Effector memory CD8-positive, alpha-beta T cell (primary cell): ENCODE measurements around the gene WDR45B.

Experiments used
- ATAC-seq: fragments of 150-1000 bp; cut with Tn5 transposase; replicated peaks from 2 replicates; pipeline ENCODE4 v1.10.0; 2021; ENCODE audit warnings: mild to moderate bottlenecking, moderate library complexity
- DNase-seq, 3 experiments: peaks; one replicate each; pipeline ENCODE4 v3.0.0; 2021
- H3K27ac Mint-ChIP-seq, 2 donors: one replicate each; pipeline ENCODE4 v1.8.0; 2022; ENCODE audit warnings: mild to moderate bottlenecking in 2 of 2, mixed read lengths in 2 of 2, moderate library complexity in 2 of 2
- H3K27me3 Mint-ChIP-seq, 2 donors: one replicate each; pipeline ENCODE4 v1.8.0; 2022; ENCODE audit warnings: mixed read lengths in 2 of 2
- H3K36me3 Mint-ChIP-seq: one replicate; pipeline ENCODE4 v1.8.0; 2022; ENCODE audit warnings: mild to moderate bottlenecking, moderate library complexity, mixed read lengths; ENCODE audit not compliant: insufficient read depth
- H3K4me1 Mint-ChIP-seq, 2 donors: one replicate each; pipeline ENCODE4 v1.8.0; 2022; ENCODE audit warnings: low read depth in 2 of 2, mixed read lengths in 2 of 2
- H3K4me3 Mint-ChIP-seq, 2 donors: one replicate each; pipeline ENCODE4 v1.8.0; 2022; ENCODE audit warnings: mild to moderate bottlenecking in 2 of 2, mixed read lengths in 2 of 2, moderate library complexity in 2 of 2
- H3K9me3 Mint-ChIP-seq, 2 donors: one replicate each; pipeline ENCODE4 v1.8.0; 2022; ENCODE audit warnings: mixed read lengths in 2 of 2

Gene WDR45B

GRCh38 chr17:82668631-82669099 is 20.4 kb upstream of the WDR45B start:
- peak overlapping the region; percentile 27 to 36 for H3K4me3 Mint-ChIP-seq
- H3K27ac Mint-ChIP-seq, result peak overlapping the region in 1 of 2 donors; percentile 49
- peak; percentile 72 for ATAC-seq
- no peak for DNase-seq
- H3K36me3 Mint-ChIP-seq, result no peaks in the 10 kb centered on the region
- H3K27me3 Mint-ChIP-seq, result no peaks in the 10 kb centered on the region
- H3K4me1 Mint-ChIP-seq, result peaks cover 5 to 12% of the 10 kb centered on the region in 2 donors
- H3K9me3 Mint-ChIP-seq, result no peaks in the 10 kb centered on the region

- peak overlapping the region in 1 of 2 donors; percentile 36 for H3K4me3 Mint-ChIP-seq
- ATAC-seq, result no peak
- no peak for DNase-seq
- H3K4me1 Mint-ChIP-seq, result peaks cover 5 to 12% of the 10 kb centered on the region in 2 donors
- H3K9me3 Mint-ChIP-seq, result no peaks in the 10 kb centered on the region
- H3K27ac Mint-ChIP-seq, result peak overlapping the region in 1 of 2 donors; percentile 49
- no peaks in the 10 kb centered on the region for H3K36me3 Mint-ChIP-seq
- H3K27me3 Mint-ChIP-seq, result no peaks in the 10 kb centered on the region
These were observed 19.9 kb upstream of the WDR45B start for GRCh38 chr17:82668024-82668630.

GRCh38 chr17:82667668-82668000 is 19.4 kb upstream of the WDR45B start:
- H3K27ac Mint-ChIP-seq, result peak overlapping the region in 1 of 2 donors; percentile 49
- no peaks in the 10 kb centered on the region for H3K27me3 Mint-ChIP-seq
- H3K9me3 Mint-ChIP-seq, result no peaks in the 10 kb centered on the region
- DNase-seq, result no peak
- no peak for ATAC-seq
- no peak overlapping the region for H3K4me3 Mint-ChIP-seq
- no peaks in the 10 kb centered on the region for H3K36me3 Mint-ChIP-seq
- H3K4me1 Mint-ChIP-seq, result peaks cover 5 to 12% of the 10 kb centered on the region in 2 donors

- H3K27me3 Mint-ChIP-seq, result no peaks in the 10 kb centered on the region
- ATAC-seq, result no peak
- peak overlapping the region in 1 of 2 donors; percentile 49 for H3K27ac Mint-ChIP-seq
- H3K9me3 Mint-ChIP-seq, result no peaks in the 10 kb centered on the region
- no peak overlapping the region for H3K4me3 Mint-ChIP-seq
- no peak for DNase-seq
- H3K36me3 Mint-ChIP-seq, result no peaks in the 10 kb centered on the region
- peaks cover 5 to 12% of the 10 kb centered on the region in 2 donors for H3K4me1 Mint-ChIP-seq
These were observed 18.9 kb upstream of the WDR45B start for GRCh38 chr17:82666931-82667667.

- Mint-ChIP-seq H3K4me1 (peaks cover 5 to 7% of the 10 kb centered on the region in 2 donors), H3K36me3 (no peaks in the 10 kb centered on the region), H3K9me3 (no peaks in the 10 kb centered on the region), H3K27ac (no peak overlapping the region), H3K4me3 (no peak overlapping the region), H3K27me3 (no peaks in the 10 kb centered on the region)
- DNase-seq (no peak), ATAC-seq (no peak)
These were observed 17.6 kb upstream of the WDR45B start for GRCh38 chr17:82665891-82666290.

GRCh38 chr17:82665217-82665616 is 17.0 kb upstream of the WDR45B start:
- no peak for DNase-seq
- H3K27ac Mint-ChIP-seq, result no peak overlapping the region
- peaks cover 5 to 6% of the 10 kb centered on the region in 2 donors for H3K4me1 Mint-ChIP-seq
- no peaks in the 10 kb centered on the region for H3K36me3 Mint-ChIP-seq
- H3K9me3 Mint-ChIP-seq, result no peaks in the 10 kb centered on the region
- no peak for ATAC-seq
- H3K4me3 Mint-ChIP-seq, result no peak overlapping the region
- no peaks in the 10 kb centered on the region for H3K27me3 Mint-ChIP-seq

GRCh38 chr17:82664701-82665182 is 16.5 kb upstream of the WDR45B start:
- no peak overlapping the region for H3K4me3 Mint-ChIP-seq
- ATAC-seq (no peak), DNase-seq (no peak)
- H3K4me1 Mint-ChIP-seq, result peaks cover 5 to 6% of the 10 kb centered on the region in 2 donors
- H3K27me3 Mint-ChIP-seq, result no peaks in the 10 kb centered on the region
- no peaks in the 10 kb centered on the region for H3K36me3 Mint-ChIP-seq
- no peaks in the 10 kb centered on the region for H3K9me3 Mint-ChIP-seq
- no peak overlapping the region for H3K27ac Mint-ChIP-seq

GRCh38 chr17:82664276-82664575 is 16.0 kb upstream of the WDR45B start:
- peaks cover 5 to 6% of the 10 kb centered on the region in 2 donors for H3K4me1 Mint-ChIP-seq
- DNase-seq (no peak), ATAC-seq (no peak)
- no peaks in the 10 kb centered on the region for H3K36me3 Mint-ChIP-seq
- no peak overlapping the region for H3K27ac Mint-ChIP-seq
- no peaks in the 10 kb centered on the region for H3K27me3 Mint-ChIP-seq
- H3K4me3 Mint-ChIP-seq, result no peak overlapping the region
- no peaks in the 10 kb centered on the region for H3K9me3 Mint-ChIP-seq

GRCh38 chr17:82663381-82664275 is 15.4 kb upstream of the WDR45B start:
- H3K27ac Mint-ChIP-seq, result no peak overlapping the region
- H3K27me3 Mint-ChIP-seq, result no peaks in the 10 kb centered on the region
- ATAC-seq (no peak), DNase-seq (no peak)
- no peak overlapping the region for H3K4me3 Mint-ChIP-seq
- H3K36me3 Mint-ChIP-seq, result no peaks in the 10 kb centered on the region
- no peaks in the 10 kb centered on the region for H3K9me3 Mint-ChIP-seq
- H3K4me1 Mint-ChIP-seq, result peaks cover 3 to 4% of the 10 kb centered on the region in 2 donors

GRCh38 chr17:82662711-82663261 is 14.5 kb upstream of the WDR45B start:
- DNase-seq (no peak), ATAC-seq (no peak)
- no peaks in the 10 kb centered on the region for H3K4me1 Mint-ChIP-seq
- no peaks in the 10 kb centered on the region for H3K27me3 Mint-ChIP-seq
- H3K36me3 Mint-ChIP-seq, result no peaks in the 10 kb centered on the region
- no peak overlapping the region for H3K27ac Mint-ChIP-seq
- no peaks in the 10 kb centered on the region for H3K9me3 Mint-ChIP-seq
- no peak overlapping the region for H3K4me3 Mint-ChIP-seq

GRCh38 chr17:82661717-82662683 is 13.8 kb upstream of the WDR45B start:
- H3K36me3 Mint-ChIP-seq, result no peaks in the 10 kb centered on the region
- no peaks in the 10 kb centered on the region for H3K9me3 Mint-ChIP-seq
- H3K4me3 Mint-ChIP-seq, result no peak overlapping the region
- no peak overlapping the region for H3K27ac Mint-ChIP-seq
- no peaks in the 10 kb centered on the region for H3K4me1 Mint-ChIP-seq
- DNase-seq (no peak), ATAC-seq (no peak)
- H3K27me3 Mint-ChIP-seq, result no peaks in the 10 kb centered on the region

GRCh38 chr17:82659886-82660285 is 11.6 kb upstream of the WDR45B start:
- H3K27ac Mint-ChIP-seq, result no peak overlapping the region
- no peaks in the 10 kb centered on the region for H3K27me3 Mint-ChIP-seq
- H3K4me1 Mint-ChIP-seq, result no peaks in the 10 kb centered on the region
- no peaks in the 10 kb centered on the region for H3K9me3 Mint-ChIP-seq
- DNase-seq (no peak), ATAC-seq (no peak)
- H3K4me3 Mint-ChIP-seq, result no peak overlapping the region
- H3K36me3 Mint-ChIP-seq, result no peaks in the 10 kb centered on the region
